ENCODE data around the gene TENM3.

- no peak for TF ChIP-seq CTCF (IDR thresholded peaks at IDR 0.05)
- TF ChIP-seq POLR2AphosphoS5 (IDR thresholded peaks at IDR 0.05), result no peak
- TF ChIP-seq POLR2A (IDR thresholded peaks at IDR 0.05), result no peak
Measured at GRCh38 chr4:182225257-182225852, 17.8 kb upstream of the TENM3 start.
